Neural cell (in vitro differentiated cells): ENCODE measurements around the gene GRPEL2. TPM values are rescaled to one million over a fixed set of nuclear protein-coding genes. Genes with fewer than 3 reads are reported as not detected.

ENCODE experiments used
- H2AFZ ChIP-seq: fragments of 200-600, 300-800 bp; sonication (generic), shearing (Covaris generic); 2 replicates; pipeline ENCODE4 v1.6.0; 2014; ENCODE audit warnings: low read depth, mild to moderate bottlenecking, antibody characterized with exemption, low read length, moderate library complexity
- H3F3A ChIP-seq: fragments of 200-600 bp; shearing (Covaris generic); 2 replicates; pipeline ENCODE4 v1.6.1; 2016; ENCODE audit warnings: mild to moderate bottlenecking, moderate library complexity, mixed read lengths, antibody characterized with exemption, low read length; ENCODE audit not compliant: insufficient read depth, poor library complexity, severe bottlenecking
- H3K27ac ChIP-seq: fragments of 200-600, 300-800 bp; sonication (generic), shearing (Covaris generic); 2 replicates; pipeline ENCODE4 v1.5.1; 2014; ENCODE audit warnings: mild to moderate bottlenecking, low read length, moderate library complexity
- H3K27me3 ChIP-seq: fragments of 300-800, 200-600 bp; sonication (generic), shearing (Covaris generic); 2 replicates; pipeline ENCODE4 v1.6.0; 2014; ENCODE audit warnings: mild to moderate bottlenecking, low read depth, low read length, moderate library complexity; ENCODE audit not compliant: insufficient read depth
- H3K36me3 ChIP-seq: fragments of 300-800, 200-600 bp; sonication (generic), shearing (Covaris generic); 2 replicates; pipeline ENCODE4 v1.5.1; 2014; ENCODE audit warnings: mild to moderate bottlenecking, antibody characterized with exemption, low read length, moderate library complexity; ENCODE audit not compliant: insufficient read depth
- H3K4me2 ChIP-seq: fragments of 300-800, 200-600 bp; sonication (generic), shearing (Covaris generic); 2 replicates; pipeline ENCODE4 v1.6.0; 2014; ENCODE audit warnings: mild to moderate bottlenecking, low read length
- H3K4me3 ChIP-seq: fragments of 300-800, 200-600 bp; sonication (generic), shearing (Covaris generic); 2 replicates; pipeline ENCODE4 v1.5.1; 2014; ENCODE audit warnings: mild to moderate bottlenecking, low read length, moderate library complexity
- H3K79me2 ChIP-seq: fragments of 200-600 bp; shearing (Covaris generic); replicated peaks from 2 replicates; pipeline ENCODE4 v1.6.0; 2014; ENCODE audit warnings: mild to moderate bottlenecking, low read length, moderate library complexity; ENCODE audit not compliant: insufficient read depth
- H3K9ac ChIP-seq: fragments of 300-800, 200-600 bp; sonication (generic), shearing (Covaris generic); 2 replicates; pipeline ENCODE4 v1.6.1; 2016; ENCODE audit warnings: mild to moderate bottlenecking, low read length, mixed read lengths
- H3K9me2 ChIP-seq: fragments of 200-600 bp; shearing (Covaris generic); 2 replicates; pipeline ENCODE4 v1.6.1; 2016; ENCODE audit warnings: mild to moderate bottlenecking, low read length, mixed read lengths; ENCODE audit not compliant: insufficient read depth
- H3K9me3 ChIP-seq: fragments of 200-600, 300-800 bp; sonication (generic), shearing (Covaris generic); 2 replicates; pipeline ENCODE4 v1.6.1; 2016; ENCODE audit warnings: mild to moderate bottlenecking, mixed run types, low read length, moderate library complexity, mixed read lengths
- H4K20me1 ChIP-seq: fragments of 200-600 bp; shearing (Covaris generic); 2 replicates; pipeline ENCODE4 v1.6.1; 2016; ENCODE audit warnings: mild to moderate bottlenecking, mixed run types; ENCODE audit not compliant: insufficient read depth
- EP300 ChIP-seq: fragments of 450-650 bp; conservative IDR thresholded peaks from 2 replicates; pipeline ENCODE4 v1.6.1; 2014; ENCODE audit warnings: antibody characterized with exemption, mild to moderate bottlenecking, moderate library complexity; ENCODE audit not compliant: poor library complexity, severe bottlenecking
- EZH2 ChIP-seq: fragments of 200-600, 300-800 bp; shearing (Covaris generic), sonication (generic); IDR thresholded peaks from 2 replicates; pipeline ENCODE4 v1.6.1; 2014; ENCODE audit warnings: antibody characterized with exemption, low read length, borderline replicate concordance, mild to moderate bottlenecking; ENCODE audit not compliant: insufficient read depth, poor library complexity, severe bottlenecking
- MXI1 ChIP-seq: fragments of 450-650 bp; conservative IDR thresholded peaks from 2 replicates; pipeline ENCODE4 v1.6.1; 2014; ENCODE audit warnings: antibody characterized with exemption, mild to moderate bottlenecking; ENCODE audit not compliant: poor library complexity, severe bottlenecking
- POLR2AphosphoS5 ChIP-seq: IDR thresholded peaks from 2 replicates; pipeline ENCODE4 v1.6.1; 2012
- RAD21 ChIP-seq: fragments of 450-650 bp; conservative IDR thresholded peaks from 2 replicates; pipeline ENCODE4 v1.6.1; 2014; ENCODE audit warnings: antibody characterized with exemption, mild to moderate bottlenecking, moderate library complexity
- SMC3 ChIP-seq: fragments of 450-650 bp; conservative IDR thresholded peaks from 2 replicates; pipeline ENCODE4 v1.6.1; 2014; ENCODE audit warnings: antibody characterized with exemption, mild to moderate bottlenecking, moderate library complexity; ENCODE audit not compliant: poor library complexity
- TAF1 ChIP-seq: IDR thresholded peaks from 2 replicates; pipeline ENCODE4 v1.6.1; 2012; ENCODE audit warnings: low read depth
- polyA minus RNA-seq: library from RNA; depleted of rRNA, polyadenylated mRNA; stranded (reverse); fragments of >200 nt; gene quantifications from 2 replicates; pipeline ENCODE4 v1.2.3, GENCODE V29; 2014
- polyA plus RNA-seq: library from polyadenylated mRNA; depleted of rRNA; stranded (reverse); fragments of >200 nt; gene quantifications from 2 replicates; pipeline ENCODE4 v1.2.3, GENCODE V29; 2014
- TF ChIP-seq, protein P1 (sequence below): fragments of 450-650 bp; IDR thresholded peaks from 2 replicates; pipeline ENCODE4 v1.5.1; 2014; ENCODE audit warnings: antibody characterized with exemption, mild to moderate bottlenecking, moderate library complexity; ENCODE audit not compliant: poor library complexity, severe bottlenecking
- TF ChIP-seq, protein P2 (sequence below): IDR thresholded peaks from 2 replicates; pipeline ENCODE4 v1.6.1; 2012; ENCODE audit warnings: borderline replicate concordance

The GRPEL2 gene, protein sequence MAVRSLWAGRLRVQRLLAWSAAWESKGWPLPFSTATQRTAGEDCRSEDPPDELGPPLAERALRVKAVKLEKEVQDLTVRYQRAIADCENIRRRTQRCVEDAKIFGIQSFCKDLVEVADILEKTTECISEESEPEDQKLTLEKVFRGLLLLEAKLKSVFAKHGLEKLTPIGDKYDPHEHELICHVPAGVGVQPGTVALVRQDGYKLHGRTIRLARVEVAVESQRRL
- polyA plus RNA-seq: 13.0 and 19.3 TPM in 2 replicates
- polyA minus RNA-seq: 29.2 and 33.9 TPM in 2 replicates

DNA sequence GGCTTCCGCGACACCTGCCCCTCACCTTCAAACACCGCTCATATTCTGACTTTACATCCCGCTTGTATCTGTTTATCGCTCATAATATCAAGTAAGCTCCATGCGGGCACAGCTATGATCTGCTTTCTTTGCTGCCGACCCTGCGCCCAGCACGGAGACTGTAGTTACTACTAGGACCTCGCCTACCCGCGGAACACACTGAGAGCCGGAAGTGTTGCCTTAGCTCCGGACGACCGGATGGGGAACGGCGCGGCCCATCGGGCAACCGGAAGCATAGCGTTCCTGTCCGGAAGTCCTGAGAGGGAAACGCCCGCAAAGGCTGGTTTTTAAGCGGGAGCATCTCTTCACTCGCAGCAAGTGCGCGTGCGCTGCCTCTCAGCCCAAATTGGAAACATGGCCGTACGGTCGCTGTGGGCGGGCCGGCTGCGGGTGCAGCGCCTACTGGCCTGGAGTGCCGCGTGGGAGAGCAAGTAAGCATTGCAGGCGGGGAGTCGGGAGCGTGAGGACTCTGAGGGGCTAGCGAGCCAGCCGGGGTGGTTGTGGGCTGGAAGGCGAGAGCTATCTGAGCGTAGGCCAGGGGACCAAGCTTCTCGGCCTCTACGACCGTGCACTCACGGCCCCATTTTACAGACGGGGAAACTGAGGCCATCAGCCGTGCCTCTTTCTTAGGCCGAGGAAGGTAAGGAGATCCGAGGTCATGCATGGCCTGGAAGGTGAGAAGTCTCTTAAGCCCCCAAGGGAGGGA is at the start of gene GRPEL2:
TSS of gene GRPEL2 (plus strand) at position 353 of the 745 bp plus-strand sequence. CDS start at position 394, 41 bp downstream.
- Histone ChIP-seq H3K9me3 (no peaks in the 10 kb centered on the region), H3F3A (no peaks in the 10 kb centered on the region), H3K27me3 (no peaks in the 10 kb centered on the region), H3K36me3 (no peaks in the 10 kb centered on the region), H3K79me2 (peaks cover 10% of the 10 kb centered on the region), H3K4me3 (peak within 1 kb of the TSS; percentile 80), H3K4me2 (peak within 1 kb of the TSS; percentile 71), H3K27ac (peak within 1 kb of the TSS; percentile 86), H3K9me2 (no peaks in the 10 kb centered on the region), H3K9ac (peak within 1 kb of the TSS; percentile 71), H4K20me1 (no peaks in the 10 kb centered on the region), H2AFZ (peak within 1 kb of the TSS; percentile 86)
- TF ChIP-seq POLR2AphosphoS5 (peak; percentile 90), EP300 (peak; percentile 42), MXI1 (peak; percentile 92), SMC3 (no peak), RAD21 (no peak), TAF1 (peak; percentile 71), EZH2 (no peak)
- TF ChIP-seq, protein P1, sequence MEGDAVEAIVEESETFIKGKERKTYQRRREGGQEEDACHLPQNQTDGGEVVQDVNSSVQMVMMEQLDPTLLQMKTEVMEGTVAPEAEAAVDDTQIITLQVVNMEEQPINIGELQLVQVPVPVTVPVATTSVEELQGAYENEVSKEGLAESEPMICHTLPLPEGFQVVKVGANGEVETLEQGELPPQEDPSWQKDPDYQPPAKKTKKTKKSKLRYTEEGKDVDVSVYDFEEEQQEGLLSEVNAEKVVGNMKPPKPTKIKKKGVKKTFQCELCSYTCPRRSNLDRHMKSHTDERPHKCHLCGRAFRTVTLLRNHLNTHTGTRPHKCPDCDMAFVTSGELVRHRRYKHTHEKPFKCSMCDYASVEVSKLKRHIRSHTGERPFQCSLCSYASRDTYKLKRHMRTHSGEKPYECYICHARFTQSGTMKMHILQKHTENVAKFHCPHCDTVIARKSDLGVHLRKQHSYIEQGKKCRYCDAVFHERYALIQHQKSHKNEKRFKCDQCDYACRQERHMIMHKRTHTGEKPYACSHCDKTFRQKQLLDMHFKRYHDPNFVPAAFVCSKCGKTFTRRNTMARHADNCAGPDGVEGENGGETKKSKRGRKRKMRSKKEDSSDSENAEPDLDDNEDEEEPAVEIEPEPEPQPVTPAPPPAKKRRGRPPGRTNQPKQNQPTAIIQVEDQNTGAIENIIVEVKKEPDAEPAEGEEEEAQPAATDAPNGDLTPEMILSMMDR: no peak
- TF ChIP-seq, protein P2, sequence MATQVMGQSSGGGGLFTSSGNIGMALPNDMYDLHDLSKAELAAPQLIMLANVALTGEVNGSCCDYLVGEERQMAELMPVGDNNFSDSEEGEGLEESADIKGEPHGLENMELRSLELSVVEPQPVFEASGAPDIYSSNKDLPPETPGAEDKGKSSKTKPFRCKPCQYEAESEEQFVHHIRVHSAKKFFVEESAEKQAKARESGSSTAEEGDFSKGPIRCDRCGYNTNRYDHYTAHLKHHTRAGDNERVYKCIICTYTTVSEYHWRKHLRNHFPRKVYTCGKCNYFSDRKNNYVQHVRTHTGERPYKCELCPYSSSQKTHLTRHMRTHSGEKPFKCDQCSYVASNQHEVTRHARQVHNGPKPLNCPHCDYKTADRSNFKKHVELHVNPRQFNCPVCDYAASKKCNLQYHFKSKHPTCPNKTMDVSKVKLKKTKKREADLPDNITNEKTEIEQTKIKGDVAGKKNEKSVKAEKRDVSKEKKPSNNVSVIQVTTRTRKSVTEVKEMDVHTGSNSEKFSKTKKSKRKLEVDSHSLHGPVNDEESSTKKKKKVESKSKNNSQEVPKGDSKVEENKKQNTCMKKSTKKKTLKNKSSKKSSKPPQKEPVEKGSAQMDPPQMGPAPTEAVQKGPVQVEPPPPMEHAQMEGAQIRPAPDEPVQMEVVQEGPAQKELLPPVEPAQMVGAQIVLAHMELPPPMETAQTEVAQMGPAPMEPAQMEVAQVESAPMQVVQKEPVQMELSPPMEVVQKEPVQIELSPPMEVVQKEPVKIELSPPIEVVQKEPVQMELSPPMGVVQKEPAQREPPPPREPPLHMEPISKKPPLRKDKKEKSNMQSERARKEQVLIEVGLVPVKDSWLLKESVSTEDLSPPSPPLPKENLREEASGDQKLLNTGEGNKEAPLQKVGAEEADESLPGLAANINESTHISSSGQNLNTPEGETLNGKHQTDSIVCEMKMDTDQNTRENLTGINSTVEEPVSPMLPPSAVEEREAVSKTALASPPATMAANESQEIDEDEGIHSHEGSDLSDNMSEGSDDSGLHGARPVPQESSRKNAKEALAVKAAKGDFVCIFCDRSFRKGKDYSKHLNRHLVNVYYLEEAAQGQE: peak; percentile 45

DNA sequence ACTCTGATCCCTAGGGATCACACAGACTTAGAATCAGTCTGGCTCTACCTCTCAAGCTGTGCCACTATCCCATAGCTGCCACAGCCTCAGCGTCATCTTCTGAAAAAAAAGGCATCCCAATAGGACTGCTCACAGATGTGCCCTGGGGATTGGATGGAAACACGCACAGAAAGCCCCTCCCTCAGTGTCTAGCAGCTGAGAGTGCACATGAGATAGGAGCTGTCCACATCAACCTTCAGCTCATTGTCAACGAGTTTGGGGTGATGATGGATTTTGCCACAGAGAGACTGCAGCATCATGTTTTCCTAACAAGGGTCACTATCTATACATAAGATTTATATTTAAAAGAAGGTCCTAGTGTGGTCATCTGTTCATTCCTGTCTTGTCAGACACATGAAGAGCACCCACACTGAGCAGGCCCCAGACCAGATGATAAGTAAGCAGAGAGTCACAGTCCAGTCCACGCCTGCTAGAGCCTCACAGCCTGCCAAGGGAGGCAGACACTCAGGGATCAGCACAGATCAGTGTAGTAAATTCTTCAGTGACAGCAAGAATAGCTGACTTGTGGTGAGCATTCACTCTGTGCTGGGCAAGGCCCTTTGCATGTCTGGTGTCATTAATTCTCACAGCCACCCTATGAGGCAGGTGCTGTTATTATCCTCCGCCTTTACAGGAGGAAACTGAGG is 47.8 kb upstream of the GRPEL2 start:
- Histone ChIP-seq H3K36me3 (no peaks in the 10 kb centered on the region), H3F3A (no peaks in the 10 kb centered on the region), H2AFZ (no peak overlapping the region), H3K27ac (no peak overlapping the region), H3K4me2 (no peak overlapping the region), H3K79me2 (no peaks in the 10 kb centered on the region), H3K9me2 (no peaks in the 10 kb centered on the region), H3K9me3 (no peaks in the 10 kb centered on the region), H3K9ac (no peak overlapping the region), H3K4me3 (no peak overlapping the region), H4K20me1 (no peaks in the 10 kb centered on the region), H3K27me3 (no peaks in the 10 kb centered on the region)
- TF ChIP-seq, protein P2: no peak
- TF ChIP-seq SMC3 (no peak), POLR2AphosphoS5 (no peak), TAF1 (no peak)
- TF ChIP-seq, protein P1: no peak
